Measurements from ENCODE around the gene KPNA1.

Gene KPNA1

DNA sequence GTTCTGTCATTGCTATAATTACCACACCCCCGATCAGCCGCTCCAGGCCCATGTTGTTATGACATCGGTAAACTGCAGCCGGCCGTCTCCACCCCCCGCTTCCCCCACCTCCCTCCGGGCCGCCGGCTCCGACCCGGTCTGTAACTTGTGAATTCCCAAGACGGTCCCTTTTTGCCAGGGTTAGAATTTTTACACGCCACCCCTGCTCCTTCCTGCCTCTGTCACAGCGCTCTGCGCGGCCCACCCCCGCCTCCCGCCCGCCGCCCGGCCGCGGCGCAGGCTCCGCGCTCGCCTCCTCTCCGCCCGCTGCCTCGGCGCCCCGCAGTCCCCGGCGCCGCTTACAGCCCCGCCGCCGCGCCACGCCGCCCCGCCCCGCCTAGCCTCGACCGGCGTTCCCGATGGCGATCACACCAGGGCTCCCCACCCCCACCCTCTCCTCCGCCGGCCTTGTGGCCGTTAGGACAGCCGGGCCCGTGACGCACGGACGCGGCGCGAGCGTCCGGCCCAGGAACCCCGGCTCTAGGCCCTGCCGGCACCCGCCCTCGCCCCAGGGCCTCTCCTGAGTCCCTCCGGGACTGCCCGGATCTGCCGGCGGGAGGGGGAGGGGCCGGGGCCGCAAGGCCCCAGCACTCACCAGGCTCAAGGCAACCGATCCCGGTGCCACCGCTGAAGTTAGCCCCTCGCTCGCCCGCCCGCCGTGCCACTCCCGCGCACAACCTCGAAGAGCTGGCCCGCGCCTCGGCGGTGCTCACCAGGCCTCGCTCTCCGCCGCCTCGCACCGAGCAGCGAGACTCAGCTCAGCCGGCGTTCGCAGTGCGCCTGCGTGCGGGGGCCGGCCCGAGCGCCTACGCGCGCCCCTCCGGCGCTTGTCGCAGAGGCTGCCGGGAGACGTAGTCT lies at the start of gene KPNA1:
TSS of gene KPNA1 (minus strand) at position 817 of the 897 bp plus-strand sequence. CDS start 18,374 bp downstream, outside the sequence.
- DNase-seq (ENCODE audit: low read depth in 2 of 2): peak; percentile 70

DNA sequence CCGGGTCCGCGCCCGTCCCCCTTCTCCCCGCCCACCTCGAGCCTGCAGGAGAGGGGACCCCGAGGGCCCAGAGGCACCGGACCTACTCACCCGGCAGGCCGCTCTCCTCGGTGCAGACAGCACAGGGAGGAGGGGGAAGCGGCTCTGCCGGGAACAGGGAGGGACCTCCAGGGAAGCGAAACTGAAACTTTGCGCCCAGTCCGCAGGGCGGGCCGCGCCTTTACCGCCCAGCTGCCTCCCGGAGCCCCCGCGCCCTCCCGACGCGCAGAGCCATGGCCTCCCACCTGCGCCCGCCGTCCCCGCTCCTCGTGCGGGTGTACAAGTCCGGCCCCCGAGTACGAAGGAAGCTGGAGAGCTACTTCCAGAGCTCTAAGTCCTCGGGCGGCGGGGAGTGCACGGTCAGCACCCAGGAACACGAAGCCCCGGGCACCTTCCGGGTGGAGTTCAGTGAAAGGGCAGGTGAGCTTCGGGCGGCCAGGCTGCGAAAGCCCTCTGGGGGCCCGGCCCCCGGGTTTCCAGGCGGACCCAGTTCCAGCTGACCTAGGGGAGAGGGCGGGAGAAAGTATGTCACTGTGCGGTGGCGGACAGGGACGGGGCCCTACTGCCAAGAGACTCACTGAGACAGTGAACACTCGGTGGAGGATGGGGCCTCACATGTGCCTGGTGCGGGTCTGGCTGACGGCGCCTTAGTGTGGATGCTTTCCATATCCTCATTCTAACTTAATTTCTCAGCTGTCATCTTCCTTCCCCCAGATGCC lies 49.6 kb upstream of the KPNA1 start, which contains the start of the genes DTX3L and PARP9:
TSS of gene DTX3L (plus strand) at position 184 of the 758 bp plus-strand sequence. CDS start at position 273, 89 bp downstream.
TSS of gene PARP9 (minus strand) at position 146 of the 758 bp plus-strand sequence. CDS start 4,680 bp downstream, outside the sequence.
- peak; percentile 49 to 57 for DNase-seq (ENCODE audit: low read depth in 2 of 2)

DNA sequence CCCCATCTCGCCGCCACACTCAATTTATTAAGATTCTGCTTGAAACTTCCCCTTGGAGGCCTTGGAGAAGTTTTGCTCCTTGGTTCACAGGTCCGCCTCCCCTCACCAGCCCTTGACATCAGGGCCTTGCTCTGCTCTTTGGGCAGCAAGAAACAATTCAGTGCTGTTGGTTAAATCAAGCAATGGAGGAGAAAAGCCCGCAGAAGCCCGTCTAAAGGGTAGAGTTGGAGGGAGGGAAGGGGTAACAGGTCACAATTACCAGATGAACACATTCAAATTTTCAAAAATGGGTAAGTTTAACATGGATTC lies 48.9 kb upstream of the KPNA1 start:
- DNase-seq (ENCODE audit: low read depth in 2 of 2): no peak

DNA sequence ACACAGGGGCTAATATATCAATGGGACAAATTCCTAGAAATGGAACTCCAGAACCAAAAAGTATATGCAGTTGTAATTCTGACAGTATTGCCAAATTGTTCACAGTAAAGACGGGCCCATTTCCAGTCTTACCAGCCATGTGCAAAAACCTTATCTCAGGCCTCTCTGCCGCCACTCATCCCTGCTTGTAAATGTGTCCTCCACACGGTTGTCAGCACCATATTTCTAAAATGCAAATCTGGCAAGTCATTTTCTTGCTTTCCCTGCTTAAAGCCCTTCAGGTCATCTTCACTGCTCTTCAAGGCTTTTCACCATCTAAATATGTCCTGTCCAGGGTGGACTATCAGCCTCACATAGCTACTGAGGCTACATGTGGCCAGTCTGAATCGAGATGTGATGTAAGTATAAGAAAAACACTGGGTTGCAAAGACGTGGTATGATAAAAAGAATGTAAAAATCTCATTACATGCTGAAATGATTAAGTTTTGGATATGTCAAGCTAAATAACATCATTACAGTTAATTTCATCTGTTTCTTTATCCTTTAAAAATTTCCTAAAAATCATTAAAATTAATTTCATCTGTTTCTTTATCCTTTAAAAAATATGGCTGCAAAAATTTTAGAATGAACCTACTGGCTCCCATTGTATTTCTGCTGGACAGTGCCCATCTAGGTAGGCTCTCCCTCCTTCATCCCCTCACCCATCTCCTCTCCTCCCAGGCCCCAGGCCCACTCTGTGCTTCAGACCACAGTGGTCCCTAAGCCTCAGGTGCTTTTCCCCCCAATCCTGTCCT lies 48.4 kb upstream of the KPNA1 start:
- DNase-seq (ENCODE audit: low read depth in 2 of 2): no peak

DNA sequence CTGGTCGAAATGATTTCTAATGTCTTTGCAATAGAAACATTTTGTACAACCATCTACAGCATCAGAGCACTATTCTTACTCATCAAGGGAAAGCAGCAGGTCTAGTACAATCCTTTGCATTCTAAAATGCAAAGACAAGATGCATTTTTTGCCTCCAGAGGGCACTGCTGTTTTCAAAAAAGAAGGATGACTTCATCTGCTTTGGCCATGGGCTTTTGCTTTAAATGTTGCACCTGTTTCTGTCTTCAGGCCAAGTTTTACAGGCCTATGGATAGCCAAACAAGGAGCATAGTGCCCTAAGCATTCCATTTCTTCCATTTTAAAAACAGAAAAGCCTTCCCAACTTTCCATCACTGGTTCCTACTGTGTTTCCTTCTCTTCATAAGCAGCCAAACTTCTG lies 45.9 kb upstream of the KPNA1 start:
- DNase-seq (ENCODE audit: low read depth in 2 of 2): peak in 1 of 2 donors; percentile 55

DNA sequence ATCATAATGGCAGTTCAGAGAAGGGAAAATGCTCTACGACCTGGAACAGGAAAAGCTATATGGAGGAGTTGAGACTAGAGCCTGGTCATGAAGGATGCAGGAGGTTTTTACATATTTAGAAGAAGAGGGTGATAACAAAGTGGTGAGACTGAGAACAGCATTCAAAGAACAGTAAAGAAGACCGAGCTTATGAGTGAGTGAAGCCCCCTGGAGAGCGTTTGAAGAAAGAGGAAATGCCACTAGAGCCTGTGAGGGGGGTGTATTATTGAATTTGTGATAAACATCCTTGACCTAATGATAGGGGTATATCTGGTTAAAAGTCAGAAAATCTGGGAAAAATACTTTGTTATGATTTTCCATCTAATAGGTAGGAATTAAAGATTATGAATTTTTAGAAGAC lies 45.2 kb upstream of the KPNA1 start:
- no peak for DNase-seq (ENCODE audit: low read depth in 2 of 2)

DNA sequence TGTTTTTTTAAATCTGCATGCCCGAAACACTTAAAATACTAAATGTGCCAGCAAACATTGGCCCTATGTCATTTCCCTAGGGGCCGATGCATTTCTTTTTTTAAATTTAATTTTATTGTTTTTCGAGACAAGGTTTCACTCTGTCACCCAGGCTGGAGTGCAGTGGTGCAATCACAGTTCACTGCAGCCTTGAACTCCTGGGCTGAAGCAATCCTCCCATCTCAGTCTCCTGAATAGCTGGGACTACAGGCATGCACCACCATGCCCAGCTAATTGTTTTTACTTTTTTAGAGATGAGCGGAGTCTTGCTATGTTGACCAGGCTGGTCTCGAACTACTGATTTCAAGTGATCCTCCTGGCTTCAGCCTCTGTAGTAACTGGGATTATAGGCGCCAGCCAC lies 43.9 kb upstream of the KPNA1 start:
- no peak for DNase-seq (ENCODE audit: low read depth in 2 of 2)

DNA sequence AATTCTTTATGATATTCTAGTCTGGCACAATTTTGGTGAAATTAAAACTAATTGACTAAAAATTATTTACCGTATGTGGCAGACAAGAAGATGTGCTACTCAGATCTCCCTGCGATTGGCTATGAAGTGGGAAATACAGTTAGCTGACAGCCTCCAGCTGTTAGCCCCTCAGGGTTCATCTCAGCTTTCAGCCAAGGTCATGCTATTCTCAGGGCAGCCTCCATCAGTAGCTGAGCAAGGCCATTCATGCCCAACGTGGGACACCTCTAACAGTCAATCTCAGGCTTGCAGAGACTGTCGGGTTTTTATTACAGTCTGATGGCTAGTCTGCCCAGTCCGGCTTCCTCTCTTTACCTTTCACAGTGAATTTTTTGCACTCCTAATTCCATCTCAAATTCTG lies 42.6 kb upstream of the KPNA1 start:
- no peak for DNase-seq (ENCODE audit: low read depth in 2 of 2)

DNA sequence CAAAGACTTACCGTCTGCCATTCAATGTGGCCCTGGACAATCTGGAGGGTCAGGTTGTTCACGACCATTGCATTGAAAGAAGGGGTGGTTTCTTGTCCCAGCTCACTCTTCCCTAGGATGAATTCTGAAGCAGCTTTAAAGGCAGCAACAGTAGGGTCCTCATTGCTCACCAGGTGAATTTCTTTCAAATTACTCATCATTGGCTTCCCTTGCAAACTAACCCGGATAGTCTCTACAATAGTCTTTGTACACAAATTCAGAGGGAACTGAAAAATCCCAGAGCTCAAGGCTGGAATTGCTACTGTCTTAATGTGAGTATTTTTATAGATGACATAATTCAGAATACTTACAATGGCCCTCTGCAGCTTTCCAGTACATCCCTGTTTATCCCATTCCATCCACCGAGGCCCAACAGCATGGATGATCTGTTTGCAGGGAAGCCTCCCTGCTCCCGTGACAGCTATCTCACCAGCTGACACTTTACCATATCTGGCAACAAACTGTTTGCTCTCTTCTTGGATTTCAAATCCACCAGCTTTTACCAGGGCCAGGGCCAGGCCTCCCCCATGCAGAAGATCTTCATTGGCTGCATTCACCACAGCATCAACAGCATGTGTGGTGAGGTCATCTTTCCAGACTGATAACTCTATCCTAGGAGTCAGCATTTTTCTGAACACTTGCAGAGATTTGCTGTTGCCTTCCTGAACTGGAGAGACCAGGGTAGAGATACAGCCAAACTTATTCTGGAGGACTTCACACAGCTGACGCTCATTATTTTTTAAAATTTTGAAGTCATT lies 40.7 kb upstream of the KPNA1 start:
- DNase-seq (ENCODE audit: low read depth in 2 of 2): no peak

DNA sequence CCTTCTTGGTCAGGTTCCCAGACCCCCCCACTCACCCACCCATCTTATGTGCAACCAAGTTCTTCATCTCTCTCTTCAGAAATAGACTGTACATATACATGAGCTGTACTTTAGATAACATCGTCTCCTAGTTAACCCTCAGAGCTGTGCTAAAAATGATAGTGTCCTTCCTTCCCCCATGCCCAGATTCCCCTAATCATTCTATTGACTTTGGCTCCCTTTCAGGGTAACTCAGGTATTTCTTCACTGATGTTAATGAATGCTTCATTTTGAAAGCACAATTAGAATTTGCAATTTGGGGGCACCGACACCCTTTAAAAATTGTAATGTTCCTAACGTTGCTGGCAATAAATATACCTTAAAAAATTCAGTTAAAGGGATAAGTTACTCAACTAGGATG lies 38.4 kb upstream of the KPNA1 start:
- DNase-seq (ENCODE audit: low read depth in 2 of 2): no peak

DNA sequence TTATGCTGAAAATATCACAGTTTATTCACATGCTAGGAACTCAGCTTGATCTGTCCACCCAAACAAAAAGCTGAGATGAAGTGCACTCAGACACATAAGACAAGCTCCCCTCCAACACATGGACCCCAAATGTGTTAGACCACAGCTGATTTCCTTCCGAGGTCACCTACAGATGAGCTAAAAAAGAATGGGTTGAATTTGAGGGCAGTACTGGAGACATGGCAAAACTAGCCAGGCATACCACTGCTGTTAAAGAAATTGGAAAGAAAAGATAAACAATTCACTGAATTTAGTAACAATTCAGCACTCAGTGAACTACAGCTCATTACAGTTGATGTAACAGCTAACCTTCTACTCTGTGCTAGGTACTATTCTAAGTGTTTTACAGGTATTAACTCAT lies 33.9 kb upstream of the KPNA1 start:
- DNase-seq (ENCODE audit: low read depth in 2 of 2): no peak

DNA sequence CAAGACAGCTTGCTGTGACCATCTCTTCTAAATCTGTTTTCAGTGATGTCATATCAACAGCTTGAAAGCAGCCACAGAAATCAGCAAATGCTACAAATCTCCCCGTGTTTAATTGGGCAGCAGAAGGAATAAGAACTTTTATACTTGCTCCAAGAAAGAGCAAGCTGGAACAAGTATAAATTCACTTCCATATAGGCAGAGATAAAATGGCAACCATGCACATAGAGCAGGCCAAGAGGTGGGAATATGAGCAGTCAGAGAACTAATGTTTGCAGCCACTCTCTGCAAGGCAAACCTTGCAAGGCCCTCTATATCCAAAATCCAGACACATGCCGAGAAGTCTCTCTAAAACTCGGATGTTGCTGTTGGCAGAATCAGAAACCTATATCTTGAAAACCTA lies 33.3 kb upstream of the KPNA1 start:
- DNase-seq (ENCODE audit: low read depth in 2 of 2): no peak

DNA sequence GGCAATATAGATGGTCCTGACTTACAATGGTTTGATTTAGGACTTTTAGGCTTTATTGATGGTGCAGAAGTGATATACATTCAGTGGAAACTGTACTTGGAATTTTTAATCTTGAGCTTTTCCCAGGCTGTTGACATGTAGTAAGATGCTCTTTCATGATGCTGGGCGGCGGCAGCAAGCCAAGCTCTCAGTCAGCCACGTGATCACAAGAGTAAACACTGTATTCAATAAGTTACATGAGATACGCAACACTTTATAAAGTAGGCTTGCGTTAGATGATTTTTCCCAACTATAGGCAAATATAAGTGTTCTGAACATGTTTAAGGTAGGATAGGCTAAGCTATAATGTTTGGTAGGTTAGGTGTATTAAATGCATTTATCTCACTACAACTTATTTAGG lies 31.4 kb upstream of the KPNA1 start:
- no peak for DNase-seq (ENCODE audit: low read depth in 2 of 2)

DNA sequence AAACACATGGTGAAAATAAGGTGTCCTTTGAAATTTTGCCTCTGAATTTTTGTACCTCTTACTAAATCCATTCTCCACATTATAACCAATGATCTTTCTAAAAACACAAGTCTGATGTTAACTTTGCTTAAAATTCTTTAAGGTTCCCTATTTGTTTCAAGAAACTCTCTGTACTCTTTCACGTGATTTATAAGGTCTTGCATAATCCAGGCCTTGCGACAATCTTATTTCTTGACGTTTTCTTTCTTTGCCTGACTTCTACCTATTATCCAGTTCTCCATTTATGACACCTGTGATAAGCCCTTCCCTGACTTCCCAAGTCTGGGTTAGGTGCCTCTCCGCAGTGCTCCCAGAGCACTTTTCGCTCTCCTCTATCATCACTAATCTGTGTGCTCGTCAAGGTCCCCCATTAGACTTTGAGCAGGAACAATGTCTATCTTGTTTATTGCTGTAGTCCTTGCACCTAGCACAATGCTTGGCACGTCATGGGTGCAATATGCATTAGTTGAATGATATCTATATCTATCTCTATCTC lies 24.3 kb upstream of the KPNA1 start:
- no peak for DNase-seq (ENCODE audit: low read depth in 2 of 2)

DNA sequence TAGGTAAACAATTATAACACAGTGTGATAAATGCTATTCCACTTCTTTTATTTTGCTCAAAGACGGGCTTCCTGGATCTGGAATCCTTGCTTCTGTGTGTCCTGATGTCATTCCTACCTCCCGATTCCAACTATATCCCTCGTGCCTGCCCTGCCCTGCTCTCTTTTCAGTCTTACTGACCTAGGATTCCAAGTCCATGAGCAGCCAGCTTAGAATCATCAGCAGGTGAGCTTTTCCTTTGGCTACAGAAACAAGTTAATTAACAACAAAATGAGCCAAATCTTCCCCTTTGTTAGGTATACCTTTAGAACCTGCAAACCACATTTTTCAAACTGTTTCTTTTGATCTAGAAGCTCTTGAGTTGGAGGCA lies 21.9 kb upstream of the KPNA1 start:
- DNase-seq (ENCODE audit: low read depth in 2 of 2): no peak

DNA sequence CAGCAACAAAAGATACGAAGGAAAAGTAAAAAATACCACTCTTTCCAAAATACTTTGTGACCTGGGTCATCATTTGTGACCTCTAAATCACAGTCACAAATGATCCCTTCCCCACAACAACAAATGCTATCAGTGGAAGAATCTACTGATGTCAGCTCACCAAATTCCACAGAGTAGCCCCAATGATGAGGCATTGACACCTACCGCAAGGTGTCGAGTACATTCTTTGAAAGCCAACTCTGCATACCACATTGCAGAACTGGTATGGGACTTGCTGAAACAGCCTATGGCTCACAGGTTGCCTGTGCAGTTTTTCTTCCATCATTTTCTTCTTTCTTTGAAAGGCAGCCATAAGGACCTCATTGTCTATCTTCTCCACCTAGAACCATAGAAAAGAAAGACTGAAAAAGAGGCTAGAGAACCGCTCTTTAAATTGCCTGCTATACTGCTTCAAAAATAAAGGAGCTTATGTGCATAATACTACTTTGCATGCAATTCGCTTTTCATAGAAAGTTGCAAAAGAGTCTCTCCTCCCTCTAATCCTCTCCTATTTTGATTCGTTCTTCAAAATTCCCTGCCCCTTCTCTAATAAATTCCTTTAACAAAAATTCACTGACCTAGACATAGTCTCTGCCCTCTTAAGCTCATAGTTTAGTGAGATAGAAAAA lies 21.4 kb upstream of the KPNA1 start:
- DNase-seq (ENCODE audit: low read depth in 2 of 2): no peak

DNA sequence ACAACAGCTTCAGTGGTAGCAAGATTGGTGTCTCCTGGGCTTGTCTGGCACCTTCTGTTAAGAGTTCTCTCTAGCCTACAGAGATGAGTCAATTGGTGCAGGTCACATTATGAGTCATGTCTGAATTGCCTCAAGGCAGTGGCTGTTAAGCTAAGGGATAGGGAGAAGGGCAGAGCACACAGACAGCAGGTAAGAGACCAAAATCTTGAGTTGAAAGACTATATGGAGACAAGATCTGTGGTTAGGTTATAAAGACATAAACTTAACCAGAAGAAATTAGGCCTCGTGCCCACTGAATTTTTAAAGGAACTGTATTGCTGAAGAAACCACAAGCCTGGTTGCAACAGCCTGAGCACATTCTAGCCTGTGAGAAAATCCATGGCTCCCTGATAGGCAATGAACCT lies 19.2 kb upstream of the KPNA1 start:
- peak in 1 of 2 donors; percentile 27 for DNase-seq (ENCODE audit: low read depth in 2 of 2)

DNA sequence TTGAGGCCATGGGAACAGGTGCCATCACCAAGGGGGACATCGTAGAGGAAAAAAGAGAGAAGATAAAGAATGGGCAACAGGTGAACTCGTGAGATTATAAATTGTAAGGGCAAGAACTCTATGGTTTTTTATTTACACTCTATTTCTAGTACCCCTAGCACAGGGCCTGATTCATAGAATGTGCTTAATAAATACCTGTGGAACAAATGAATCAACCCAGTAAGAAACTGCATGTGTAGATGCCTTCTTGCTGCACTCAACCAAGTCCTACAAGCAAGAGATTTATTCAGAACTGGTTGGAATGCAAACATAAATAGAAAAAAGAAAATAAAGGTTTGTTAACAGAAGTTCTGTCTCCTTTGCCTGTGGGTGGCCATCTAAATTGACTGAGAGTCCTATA lies 18.7 kb upstream of the KPNA1 start:
- no peak for DNase-seq (ENCODE audit: low read depth in 2 of 2)

DNA sequence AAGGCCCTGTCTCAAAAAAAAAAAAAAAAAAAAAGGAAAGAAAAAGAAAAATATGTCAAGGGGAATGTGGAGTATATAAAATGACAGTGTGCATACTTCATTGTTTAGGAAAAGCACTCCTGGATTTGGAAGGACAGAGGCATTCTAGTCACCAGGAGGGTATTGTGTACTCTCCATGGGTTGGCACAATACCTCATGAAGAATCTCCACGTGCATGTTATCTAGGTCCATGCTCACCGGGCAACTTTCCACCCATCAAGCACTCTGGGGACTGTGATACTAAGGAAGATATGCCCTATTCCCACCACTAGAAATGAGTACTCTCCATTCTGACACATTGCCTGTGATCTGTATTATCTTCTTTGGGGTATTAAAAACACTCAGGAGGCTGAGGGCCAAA lies 15.4 kb upstream of the KPNA1 start:
- DNase-seq (ENCODE audit: low read depth in 2 of 2): no peak

DNA sequence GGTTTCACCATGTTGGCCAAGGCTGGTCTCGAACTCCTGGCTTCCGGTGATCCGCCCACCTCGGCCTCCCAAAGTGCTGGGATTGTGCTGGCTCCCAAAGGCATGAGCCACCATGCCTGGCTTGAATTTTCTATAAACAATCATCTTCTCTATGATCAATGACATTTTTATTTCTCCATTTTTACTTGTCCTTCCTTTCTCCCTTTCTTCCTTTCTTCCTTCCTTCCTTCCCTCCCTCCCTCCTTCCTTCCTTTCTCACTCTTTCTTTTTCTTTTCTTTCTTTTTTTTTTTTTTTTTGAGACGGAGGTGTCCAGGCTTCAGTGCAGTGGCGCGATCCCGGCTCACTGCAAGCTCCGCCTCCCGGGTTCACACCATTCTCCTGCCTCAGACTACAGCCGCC lies 8.6 kb upstream of the KPNA1 start:
- no peak for DNase-seq (ENCODE audit: low read depth in 2 of 2)

DNA sequence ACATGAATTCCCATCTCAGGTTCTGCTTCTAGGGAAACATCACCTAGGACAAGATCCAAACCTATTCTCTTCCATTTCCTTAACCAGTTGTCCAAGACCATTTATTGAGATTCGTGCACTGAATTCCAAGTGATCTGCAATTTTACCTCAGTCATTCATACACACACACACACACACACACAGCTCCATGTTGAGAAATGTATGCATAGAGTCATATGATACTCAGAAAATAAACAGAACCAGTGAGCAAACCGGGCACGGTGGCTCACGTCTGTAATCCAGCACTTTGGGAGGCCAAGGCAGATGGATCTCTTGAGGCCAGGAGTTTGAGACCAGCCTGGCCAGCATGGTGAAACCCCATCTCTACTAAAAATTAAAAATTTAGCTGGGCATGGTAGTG lies 6.1 kb upstream of the KPNA1 start:
- DNase-seq (ENCODE audit: low read depth in 2 of 2): no peak

Data from activated CD4-positive, alpha-beta T cell treated with anti-CD3 and anti-CD28 coated beads for 24 hours (primary cell).